Osteoblast (primary cell): ENCODE measurements around the gene PTPRN2. TPM values are rescaled to one million over a fixed set of nuclear protein-coding genes. Genes with fewer than 3 reads are reported as not detected.
A peak's percentile ranks its signal among the peaks of the same experiment; 100 is the strongest.

Source experiments
- DNase-seq: peaks from one replicate; pipeline ENCODE4 v3.0.0; 2011; ENCODE audit warnings: low spot score, mixed read lengths; ENCODE audit not compliant: insufficient read length; ENCODE audit errors: missing footprints
- H2AFZ ChIP-seq: 2 replicates; pipeline ENCODE4 v1.6.0; 2011; ENCODE audit warnings: mild to moderate bottlenecking, low read length
- H3K27ac ChIP-seq: 2 replicates; pipeline ENCODE4 v1.5.1; 2011; ENCODE audit warnings: mild to moderate bottlenecking, low read depth, low read length, moderate library complexity
- H3K27me3 ChIP-seq: 2 replicates; pipeline ENCODE4 v1.6.0; 2012; ENCODE audit warnings: mild to moderate bottlenecking, control low read depth, inconsistent platforms, low read length, moderate library complexity; ENCODE audit not compliant: insufficient read depth
- H3K36me3 ChIP-seq: 2 replicates; pipeline ENCODE4 v1.5.1; 2011; ENCODE audit warnings: mild to moderate bottlenecking, low read length, control low read depth, moderate library complexity; ENCODE audit not compliant: insufficient read depth
- H3K4me1 ChIP-seq: 2 replicates; pipeline ENCODE4 v1.5.1; 2011; ENCODE audit warnings: mild to moderate bottlenecking, low read length, control low read depth, moderate library complexity; ENCODE audit not compliant: insufficient read depth
- H3K4me2 ChIP-seq: 2 replicates; pipeline ENCODE4 v1.6.0; 2011; ENCODE audit warnings: mild to moderate bottlenecking, low read length; ENCODE audit not compliant: insufficient read depth
- H3K4me3 ChIP-seq: fragments of 200-600 bp; sonication (generic); 3 replicates; pipeline ENCODE4 v1.5.1; 2012; ENCODE audit warnings: mild to moderate bottlenecking, low read length, inconsistent platforms; ENCODE audit not compliant: insufficient read depth
- H3K79me2 ChIP-seq: 2 replicates; pipeline ENCODE4 v1.6.0; 2012; ENCODE audit warnings: mild to moderate bottlenecking, low read length, control low read depth, inconsistent platforms; ENCODE audit not compliant: insufficient read depth
- H3K9me3 ChIP-seq: 2 replicates; pipeline ENCODE4 v1.5.1; 2011; ENCODE audit warnings: low read depth, low read length, control low read depth
- H4K20me1 ChIP-seq: 2 replicates; pipeline ENCODE4 v1.6.0; 2012; ENCODE audit warnings: mild to moderate bottlenecking, low read length, control low read depth; ENCODE audit not compliant: insufficient read depth
- CTCF ChIP-seq: IDR thresholded peaks from 2 replicates; pipeline ENCODE4 v1.5.1; 2011; ENCODE audit warnings: mild to moderate bottlenecking, low read depth, low read length, moderate library complexity; ENCODE audit errors: extremely low read depth
- total RNA-seq: library from RNA; depleted of rRNA; stranded (reverse); fragments of >200 nt; gene quantifications from 2 replicates; pipeline ENCODE4 v1.2.3, GENCODE V29; 2012

The PTPRN2 gene
- total RNA-seq, 1 donor, result 0.36 TPM

GRCh38 chr7:158447506-158448171 lies 140.0 kb downstream of the PTPRN2 start:
- Histone ChIP-seq H3K36me3 (no peaks in the 10 kb centered on the region), H2AFZ (no peak overlapping the region), H3K79me2 (no peaks in the 10 kb centered on the region), H3K9me3 (no peaks in the 10 kb centered on the region), H3K4me3 (no peak overlapping the region), H3K4me2 (no peak overlapping the region), H3K4me1 (no peaks in the 10 kb centered on the region), H4K20me1 (no peaks in the 10 kb centered on the region), H3K27me3 (no peaks in the 10 kb centered on the region), H3K27ac (no peak overlapping the region)
- DNase-seq, result peak; percentile 73
- TF ChIP-seq CTCF, result no peak

- H3K79me2 ChIP-seq, result no peaks in the 10 kb centered on the region
- H3K36me3 ChIP-seq, result no peaks in the 10 kb centered on the region
- no peak overlapping the region for H3K27ac ChIP-seq
- no peak for TF ChIP-seq CTCF
- H3K4me3 ChIP-seq, result no peak overlapping the region
- H3K4me1 ChIP-seq, result no peaks in the 10 kb centered on the region
- no peak overlapping the region for H2AFZ ChIP-seq
- H3K4me2 ChIP-seq, result no peak overlapping the region
- no peaks in the 10 kb centered on the region for H3K27me3 ChIP-seq
- H3K9me3 ChIP-seq, result no peaks in the 10 kb centered on the region
- no peaks in the 10 kb centered on the region for H4K20me1 ChIP-seq
- no peak for DNase-seq
These were observed 140.5 kb downstream of the PTPRN2 start for GRCh38 chr7:158447151-158447505.

- Histone ChIP-seq H3K9me3 (no peaks in the 10 kb centered on the region), H2AFZ (no peak overlapping the region), H3K36me3 (no peaks in the 10 kb centered on the region), H3K27me3 (no peaks in the 10 kb centered on the region), H3K4me3 (no peak overlapping the region), H3K4me1 (no peaks in the 10 kb centered on the region), H3K79me2 (no peaks in the 10 kb centered on the region), H3K27ac (no peak overlapping the region), H3K4me2 (no peak overlapping the region), H4K20me1 (no peaks in the 10 kb centered on the region)
- DNase-seq, result no peak
- no peak for TF ChIP-seq CTCF
These were observed 140.9 kb downstream of the PTPRN2 start for GRCh38 chr7:158446706-158447105.

- no peak overlapping the region for H3K4me3 ChIP-seq
- H2AFZ ChIP-seq, result no peak overlapping the region
- no peak for TF ChIP-seq CTCF
These were observed 141.3 kb downstream of the PTPRN2 start for GRCh38 chr7:158446281-158446680.

More at GRCh38 chr7:158446281-158446680, 141.3 kb downstream of the PTPRN2 start:
- Histone ChIP-seq H4K20me1 (no peaks in the 10 kb centered on the region), H3K4me1 (no peaks in the 10 kb centered on the region), H3K79me2 (no peaks in the 10 kb centered on the region), H3K9me3 (peaks cover under 1% of the 10 kb centered on the region), H3K27ac (no peak overlapping the region), H3K27me3 (no peaks in the 10 kb centered on the region), H3K36me3 (no peaks in the 10 kb centered on the region), H3K4me2 (no peak overlapping the region)
- no peak for DNase-seq
